Hepatocyte (in vitro differentiated cells): Measurements from ENCODE around the gene SOX6.

Experiments
- EZH2 ChIP-seq: fragments of 200-600 bp; sonication (generic); IDR thresholded peaks from 2 replicates; pipeline ENCODE4 v1.6.1; 2016; ENCODE audit warnings: antibody characterized with exemption, mild to moderate bottlenecking, borderline replicate concordance
- EZH2phosphoT487 ChIP-seq: fragments of 200-600 bp; sonication (generic); IDR thresholded peaks from one replicate; pipeline ENCODE4 v1.6.1; 2018; ENCODE audit warnings: antibody characterized with exemption, mild to moderate bottlenecking, low read depth, moderate library complexity; ENCODE audit not compliant: unreplicated experiment, severe bottlenecking
- TF ChIP-seq, protein P1 (sequence below): fragments of 200-600 bp; sonication (generic); IDR thresholded peaks from 2 replicates; pipeline ENCODE4 v1.5.1; 2016; ENCODE audit warnings: antibody characterized with exemption, mild to moderate bottlenecking; ENCODE audit not compliant: poor library complexity

DNA sequence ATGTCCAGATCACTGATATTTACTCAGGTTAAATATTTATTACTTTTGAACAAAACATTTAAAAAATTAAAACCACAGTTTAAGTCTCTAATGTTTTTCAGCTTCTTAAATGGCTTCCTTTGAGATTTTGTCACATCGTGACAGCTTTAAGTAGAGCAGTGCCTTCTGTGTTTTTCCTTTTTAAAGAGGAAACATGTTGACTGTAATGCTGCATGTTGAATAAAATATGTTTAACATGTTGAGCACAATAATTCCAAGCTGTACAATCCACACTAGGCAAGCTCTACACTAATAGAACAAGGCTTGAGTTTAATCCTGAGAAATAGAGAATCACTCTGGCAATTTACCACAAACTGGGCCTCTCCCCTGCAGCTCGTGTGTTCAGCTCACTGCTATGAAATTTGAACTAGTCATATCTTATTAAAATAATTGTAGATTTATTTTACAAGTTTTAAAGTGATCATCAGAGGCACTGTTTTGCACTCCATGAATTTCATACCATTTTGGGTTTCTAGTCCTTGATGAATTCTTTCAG is 368.3 kb downstream of the SOX6 start:
- TF ChIP-seq, protein P1, sequence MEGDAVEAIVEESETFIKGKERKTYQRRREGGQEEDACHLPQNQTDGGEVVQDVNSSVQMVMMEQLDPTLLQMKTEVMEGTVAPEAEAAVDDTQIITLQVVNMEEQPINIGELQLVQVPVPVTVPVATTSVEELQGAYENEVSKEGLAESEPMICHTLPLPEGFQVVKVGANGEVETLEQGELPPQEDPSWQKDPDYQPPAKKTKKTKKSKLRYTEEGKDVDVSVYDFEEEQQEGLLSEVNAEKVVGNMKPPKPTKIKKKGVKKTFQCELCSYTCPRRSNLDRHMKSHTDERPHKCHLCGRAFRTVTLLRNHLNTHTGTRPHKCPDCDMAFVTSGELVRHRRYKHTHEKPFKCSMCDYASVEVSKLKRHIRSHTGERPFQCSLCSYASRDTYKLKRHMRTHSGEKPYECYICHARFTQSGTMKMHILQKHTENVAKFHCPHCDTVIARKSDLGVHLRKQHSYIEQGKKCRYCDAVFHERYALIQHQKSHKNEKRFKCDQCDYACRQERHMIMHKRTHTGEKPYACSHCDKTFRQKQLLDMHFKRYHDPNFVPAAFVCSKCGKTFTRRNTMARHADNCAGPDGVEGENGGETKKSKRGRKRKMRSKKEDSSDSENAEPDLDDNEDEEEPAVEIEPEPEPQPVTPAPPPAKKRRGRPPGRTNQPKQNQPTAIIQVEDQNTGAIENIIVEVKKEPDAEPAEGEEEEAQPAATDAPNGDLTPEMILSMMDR = no peak
- TF ChIP-seq EZH2 (no peak), EZH2phosphoT487 (no peak)
